GM12874 (cell line): ENCODE measurements around the gene CD84.

Experiments used
- CTCF ChIP-seq: IDR thresholded peaks from 2 replicates; pipeline ENCODE4 v1.5.1; 2011; ENCODE audit warnings: low read depth, mild to moderate bottlenecking, control low read depth, low read length, moderate library complexity; ENCODE audit not compliant: insufficient read depth

Gene CD84

DNA sequence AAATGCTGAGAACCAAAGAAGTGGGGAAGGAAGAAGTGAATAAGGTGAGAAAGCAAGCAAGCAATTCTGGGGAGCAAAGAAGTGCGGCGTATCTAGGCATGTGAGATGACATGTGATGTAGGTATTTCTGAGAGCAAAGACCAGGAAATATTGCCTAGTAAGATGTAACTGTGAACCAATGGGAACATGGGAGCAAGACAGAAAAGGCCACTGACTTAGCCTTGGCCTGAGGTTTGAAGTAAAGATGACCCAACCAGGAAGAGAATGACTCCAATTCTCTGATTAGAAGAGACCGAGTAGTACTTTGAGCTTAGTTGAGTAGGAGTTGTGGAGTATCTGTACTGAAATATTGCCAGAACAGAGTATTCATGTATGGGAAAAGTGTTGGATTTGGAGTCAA lies 87.3 kb downstream of the CD84 start:
- no peak for TF ChIP-seq CTCF
